Vagina (tissue), 2 donors: Measurements from ENCODE around the gene FCN3. TPM values are rescaled to one million over a fixed set of nuclear protein-coding genes. Genes with fewer than 3 reads are reported as not detected.

Experiments
- DNase-seq, 2 donors: peaks; one replicate each; pipeline ENCODE4 v3.0.0-alpha.2; 2017; ENCODE audit errors: extremely low spot score in 2 of 2
- H3K27ac ChIP-seq: fragments of 200-600 bp; sonication (generic); one replicate; pipeline ENCODE4 v1.5.1; 2019
- H3K27me3 ChIP-seq: fragments of 200-600 bp; sonication (generic); one replicate; pipeline ENCODE4 v1.5.1; 2019
- H3K36me3 ChIP-seq, 2 donors: fragments of 200-600 bp; sonication (generic); one replicate each; pipeline ENCODE4 v1.5.1; 2017 to 2019
- H3K4me1 ChIP-seq: fragments of 200-600 bp; sonication (generic); one replicate; pipeline ENCODE4 v1.5.1; 2019
- H3K4me3 ChIP-seq, 2 donors: fragments of 200-600 bp; sonication (generic); 1 replicate in 1 of 2; 2 replicates in 1 of 2; pipeline ENCODE4 v1.5.1; 2016 to 2019
- H3K9me3 ChIP-seq: fragments of 200-600 bp; sonication (generic); one replicate; pipeline ENCODE4 v1.5.1; 2019
- POLR2A ChIP-seq, 2 donors: fragments of 450-650 bp; IDR thresholded peaks; one replicate each; pipeline ENCODE4 v1.6.1; 2017; ENCODE audit warnings: antibody characterized with exemption in 2 of 2, mild to moderate bottlenecking in 2 of 2, moderate library complexity in 2 of 2
- POLR2AphosphoS5 ChIP-seq, 2 donors: sonication (generic); formaldehyde crosslinking; IDR thresholded peaks; one replicate each; pipeline ENCODE4 v1.9.0; 2017; ENCODE audit warnings: antibody characterized with exemption in 2 of 2, mild to moderate bottlenecking in 2 of 2, low read depth in 1 of 2; ENCODE audit not compliant: insufficient read depth in 1 of 2
- intact Hi-C: fragments of 100-400 bp; cut with DNase I; formaldehyde crosslinking; loops from one replicate; pipeline ENCODE4 v1.15.1; 2023
- total RNA-seq: library from RNA; depleted of rRNA; stranded (reverse); fragments of >200 nt; gene quantifications from one replicate; pipeline ENCODE4 v1.2.3, GENCODE V29; 2016
- TF ChIP-seq, protein P1 (sequence below), 3 experiments: fragments of 450-650 bp in 2 of 3; fragments of 200-600 bp in 1 of 3; sonication (generic) in 1 of 3; IDR thresholded peaks; one replicate each; pipeline ENCODE4 v1.5.1; 2017 to 2019; ENCODE audit warnings: antibody characterized with exemption in 3 of 3, mild to moderate bottlenecking in 2 of 3, moderate library complexity in 2 of 3

The FCN3 gene
- total RNA-seq, 1 donor from 2014 or later = 1.7 TPM

DNA sequence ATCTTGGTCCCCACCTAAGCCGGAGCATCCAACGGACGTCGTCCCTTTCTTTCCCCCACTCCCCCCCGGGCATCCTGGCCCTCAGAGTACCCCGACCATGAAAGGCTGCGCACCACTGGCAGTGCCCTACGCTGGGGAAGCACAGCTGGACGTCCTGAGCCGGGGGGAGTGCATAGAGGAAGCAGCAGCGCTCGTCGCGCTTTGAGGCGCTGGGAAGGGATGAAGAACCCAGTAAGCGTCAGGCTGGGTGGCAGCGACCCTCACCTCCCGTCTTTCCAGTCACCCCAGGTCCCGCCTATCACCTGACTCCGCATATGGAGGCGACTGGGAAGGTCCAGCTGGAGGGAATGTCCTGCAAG is 13.6 kb downstream of the FCN3 start:
- intact Hi-C loops = no loop called here
- no peak for DNase-seq
- H3K27ac ChIP-seq = no peak overlapping the region
- no peak for TF ChIP-seq POLR2AphosphoS5 (IDR thresholded peaks at IDR 0.05; ENCODE audit: insufficient read depth in 1 of 2, low read depth in 1 of 2)
- TF ChIP-seq POLR2A (IDR thresholded peaks at IDR 0.05) = no peak
- H3K27me3 ChIP-seq = no peaks in the 10 kb centered on the region
- peaks cover 0 to 77% of the 10 kb centered on the region in 2 donors for H3K36me3 ChIP-seq
- no peak overlapping the region for H3K4me3 ChIP-seq
- no peaks in the 10 kb centered on the region for H3K9me3 ChIP-seq
- peaks cover 35% of the 10 kb centered on the region for H3K4me1 ChIP-seq

DNA sequence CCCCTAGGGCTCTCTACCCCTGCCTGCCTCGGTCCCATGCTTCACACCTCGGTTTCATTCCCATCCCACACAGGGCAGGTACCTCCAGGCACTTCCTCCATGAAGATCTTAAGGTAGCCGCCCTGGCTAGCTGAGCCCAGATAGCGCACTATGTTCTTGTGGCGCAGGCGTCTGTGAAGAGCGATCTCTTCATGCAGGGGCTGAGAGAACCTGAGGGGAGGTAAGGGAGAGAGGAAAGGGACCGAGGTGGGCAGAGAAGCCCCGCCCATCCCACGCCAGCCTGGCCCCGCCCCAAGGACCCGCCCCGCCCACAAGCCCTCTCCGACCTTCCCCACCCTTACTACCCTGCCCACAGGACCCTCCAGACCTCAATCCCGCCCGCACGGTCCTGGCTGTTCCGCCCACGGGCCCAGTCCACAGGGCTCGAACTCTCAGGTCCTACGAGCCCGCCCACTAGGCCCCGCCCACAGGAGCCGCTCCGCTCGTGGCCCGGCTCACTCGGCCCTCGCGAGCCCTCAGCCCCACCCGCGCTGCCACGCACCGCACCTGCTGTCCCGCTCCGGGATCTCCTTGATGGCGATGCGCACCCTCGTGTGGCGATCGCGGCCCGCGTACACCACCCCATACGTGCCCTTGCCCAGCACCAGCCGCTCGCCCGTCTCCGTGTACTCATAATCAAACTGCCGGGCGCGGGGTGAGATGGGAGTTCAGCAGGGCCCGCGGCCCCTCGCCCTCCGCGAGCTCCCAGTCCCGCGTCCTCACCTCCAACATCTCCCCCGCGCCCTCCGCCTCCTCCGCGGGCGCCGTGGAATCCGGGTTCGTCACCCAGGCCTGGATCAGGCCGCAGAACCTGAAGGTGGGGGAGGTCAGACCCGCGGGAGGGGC is 14.2 kb downstream of the FCN3 start:
- DNase-seq = no peak
- H3K4me1 ChIP-seq = peaks cover 35% of the 10 kb centered on the region
- no peaks in the 10 kb centered on the region for H3K27me3 ChIP-seq
- H3K27ac ChIP-seq = no peak overlapping the region
- H3K4me3 ChIP-seq = peak overlapping the region in 1 of 2 donors; percentile 12
- peaks cover 0 to 83% of the 10 kb centered on the region in 2 donors for H3K36me3 ChIP-seq
- no peaks in the 10 kb centered on the region for H3K9me3 ChIP-seq
- TF ChIP-seq, protein P1, sequence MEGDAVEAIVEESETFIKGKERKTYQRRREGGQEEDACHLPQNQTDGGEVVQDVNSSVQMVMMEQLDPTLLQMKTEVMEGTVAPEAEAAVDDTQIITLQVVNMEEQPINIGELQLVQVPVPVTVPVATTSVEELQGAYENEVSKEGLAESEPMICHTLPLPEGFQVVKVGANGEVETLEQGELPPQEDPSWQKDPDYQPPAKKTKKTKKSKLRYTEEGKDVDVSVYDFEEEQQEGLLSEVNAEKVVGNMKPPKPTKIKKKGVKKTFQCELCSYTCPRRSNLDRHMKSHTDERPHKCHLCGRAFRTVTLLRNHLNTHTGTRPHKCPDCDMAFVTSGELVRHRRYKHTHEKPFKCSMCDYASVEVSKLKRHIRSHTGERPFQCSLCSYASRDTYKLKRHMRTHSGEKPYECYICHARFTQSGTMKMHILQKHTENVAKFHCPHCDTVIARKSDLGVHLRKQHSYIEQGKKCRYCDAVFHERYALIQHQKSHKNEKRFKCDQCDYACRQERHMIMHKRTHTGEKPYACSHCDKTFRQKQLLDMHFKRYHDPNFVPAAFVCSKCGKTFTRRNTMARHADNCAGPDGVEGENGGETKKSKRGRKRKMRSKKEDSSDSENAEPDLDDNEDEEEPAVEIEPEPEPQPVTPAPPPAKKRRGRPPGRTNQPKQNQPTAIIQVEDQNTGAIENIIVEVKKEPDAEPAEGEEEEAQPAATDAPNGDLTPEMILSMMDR (IDR thresholded peaks at IDR 0.05) = no peak
- TF ChIP-seq POLR2A (IDR thresholded peaks at IDR 0.05) (no peak), POLR2AphosphoS5 (IDR thresholded peaks at IDR 0.05; ENCODE audit: insufficient read depth in 1 of 2, low read depth in 1 of 2) (no peak)
- intact Hi-C loops = no loop called here

DNA sequence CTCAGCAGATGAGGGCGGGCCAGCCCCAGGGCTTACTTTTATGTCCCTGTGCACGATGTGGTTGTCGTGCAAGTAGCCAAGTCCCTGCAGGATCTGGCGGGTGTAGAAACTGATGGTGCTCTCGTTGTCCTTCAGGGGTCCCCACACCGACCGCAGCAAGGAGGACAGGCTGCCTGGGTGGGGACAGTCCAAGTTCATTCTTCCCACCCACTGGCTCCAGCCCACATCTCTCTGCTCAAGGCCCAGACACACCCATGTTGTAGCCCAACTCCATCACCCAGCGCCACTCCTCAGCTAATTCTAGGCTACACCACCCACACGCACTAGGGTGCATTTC is 14.8 kb downstream of the FCN3 start:
- no peak overlapping the region for H3K4me3 ChIP-seq
- H3K27me3 ChIP-seq = no peaks in the 10 kb centered on the region
- intact Hi-C loops = no loop called here
- H3K9me3 ChIP-seq = no peaks in the 10 kb centered on the region
- H3K36me3 ChIP-seq = peaks cover 0 to 89% of the 10 kb centered on the region in 2 donors
- no peak for DNase-seq
- H3K4me1 ChIP-seq = peaks cover 29% of the 10 kb centered on the region
- H3K27ac ChIP-seq = no peak overlapping the region
- TF ChIP-seq POLR2AphosphoS5 (IDR thresholded peaks at IDR 0.05; ENCODE audit: insufficient read depth in 1 of 2, low read depth in 1 of 2) (no peak), POLR2A (IDR thresholded peaks at IDR 0.05) (no peak)
- TF ChIP-seq, protein P1 (IDR thresholded peaks at IDR 0.05) = no peak

DNA sequence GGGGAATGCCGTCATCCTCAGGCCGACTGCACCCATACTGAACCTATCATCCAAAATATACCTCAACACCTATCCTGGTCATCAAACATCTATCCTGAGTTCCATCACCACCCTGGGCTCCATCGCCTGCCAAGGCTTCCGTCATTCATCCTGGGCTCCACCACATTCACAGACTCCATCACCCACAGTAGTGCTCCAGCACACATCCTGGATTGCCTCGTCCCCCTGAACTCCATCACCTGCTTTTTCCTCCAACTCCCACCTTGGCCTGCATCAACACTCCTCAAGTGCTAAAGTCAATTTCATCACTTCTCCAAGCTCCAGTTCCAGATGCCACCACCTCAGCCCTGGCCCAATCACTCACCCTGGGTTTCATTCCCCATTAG is 15.7 kb downstream of the FCN3 start:
- TF ChIP-seq POLR2A (IDR thresholded peaks at IDR 0.05) (no peak), POLR2AphosphoS5 (IDR thresholded peaks at IDR 0.05; ENCODE audit: insufficient read depth in 1 of 2, low read depth in 1 of 2) (no peak)
- TF ChIP-seq, protein P1 (IDR thresholded peaks at IDR 0.05) = no peak
- no peak for DNase-seq
- no peaks in the 10 kb centered on the region for H3K9me3 ChIP-seq
- H3K36me3 ChIP-seq = peaks cover 0 to 92% of the 10 kb centered on the region in 2 donors
- H3K27ac ChIP-seq = no peak overlapping the region
- intact Hi-C loops = no loop called here
- H3K4me3 ChIP-seq = no peak overlapping the region
- H3K27me3 ChIP-seq = no peaks in the 10 kb centered on the region
- peaks cover 21% of the 10 kb centered on the region for H3K4me1 ChIP-seq

DNA sequence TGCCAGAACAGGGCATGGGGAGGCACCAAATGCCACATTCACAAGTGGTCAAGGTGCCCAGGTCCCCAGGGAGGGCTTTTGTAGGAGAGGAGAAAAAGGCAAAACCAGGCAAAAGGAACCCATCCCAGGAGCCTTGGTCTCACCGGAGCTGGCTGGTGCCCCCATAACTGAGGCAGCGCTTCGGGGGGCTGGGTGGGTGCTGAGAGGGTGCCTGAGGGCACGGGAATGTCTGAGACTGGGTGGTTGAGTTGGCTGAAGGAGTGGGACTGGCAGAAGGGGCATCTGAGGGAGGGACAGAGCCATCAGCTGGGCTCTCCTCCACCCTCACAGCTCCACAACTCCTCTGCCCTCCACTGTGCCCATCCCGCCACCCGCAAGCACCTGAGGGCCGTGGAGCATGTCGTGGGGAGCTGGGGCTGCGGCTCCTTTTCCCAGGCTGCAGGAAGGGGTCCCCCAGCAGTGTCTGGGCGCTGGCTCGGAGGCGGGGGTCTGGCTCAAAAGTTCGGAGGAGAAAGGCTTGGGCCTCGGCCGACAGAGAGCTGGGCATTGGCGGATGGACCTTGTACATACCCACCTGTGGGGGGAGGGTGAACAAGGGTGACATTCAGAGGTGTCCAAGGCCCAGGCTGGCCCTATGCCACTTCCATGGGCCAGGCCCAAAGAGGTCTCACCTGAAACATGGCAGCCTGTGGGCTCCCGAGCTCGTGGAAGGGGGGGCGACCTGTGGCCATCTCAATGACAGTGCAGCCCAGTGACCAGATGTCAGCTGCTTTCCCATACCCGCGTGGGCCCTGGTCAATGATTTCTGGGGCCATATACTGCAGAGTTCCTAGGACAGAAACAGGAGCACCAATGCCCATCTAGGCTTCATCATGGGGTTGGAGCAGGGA is 16.3 kb downstream of the FCN3 start:
- Histone ChIP-seq H3K36me3 (peaks cover 0 to 92% of the 10 kb centered on the region in 2 donors), H3K4me1 (peaks cover 14% of the 10 kb centered on the region), H3K9me3 (no peaks in the 10 kb centered on the region), H3K27ac (no peak overlapping the region), H3K27me3 (no peaks in the 10 kb centered on the region), H3K4me3 (no peak overlapping the region)
- no peak for TF ChIP-seq POLR2AphosphoS5 (IDR thresholded peaks at IDR 0.05; ENCODE audit: insufficient read depth in 1 of 2, low read depth in 1 of 2)
- intact Hi-C loops = no loop called here
- no peak for DNase-seq
